ENCODE data around the gene NSG2.

The NSG2 gene

GRCh38 chr5:174149426-174149825 is 103.9 kb downstream of the NSG2 start:
- in situ Hi-C loops (cut with MboI; ENCODE audit: low sequenced_read_pairs), result no loop called here

GRCh38 chr5:174149989-174150388 is 104.5 kb downstream of the NSG2 start:
- in situ Hi-C loops (cut with MboI; ENCODE audit: low sequenced_read_pairs), result no loop called here

GRCh38 chr5:174151599-174152181 is 106.2 kb downstream of the NSG2 start:
- in situ Hi-C loops (cut with MboI; ENCODE audit: low sequenced_read_pairs), result no loop called here

- in situ Hi-C loops (cut with MboI; ENCODE audit: low sequenced_read_pairs), result no loop called here
Measured at GRCh38 chr5:174154559-174154958, 109.1 kb downstream of the NSG2 start.

- in situ Hi-C loops (cut with MboI; ENCODE audit: low sequenced_read_pairs), result no loop called here
Measured at GRCh38 chr5:174155281-174155680, 109.8 kb downstream of the NSG2 start.

GRCh38 chr5:174155706-174156105 is 110.2 kb downstream of the NSG2 start:
- in situ Hi-C loops (cut with MboI; ENCODE audit: low sequenced_read_pairs), result no loop called here

GRCh38 chr5:174157048-174157447 is 111.5 kb downstream of the NSG2 start:
- in situ Hi-C loops (cut with MboI; ENCODE audit: low sequenced_read_pairs), result no loop called here
